Neuronal stem cell (in vitro differentiated cells): ENCODE results near the gene TMED1.
A peak's percentile ranks its signal among the peaks of the same experiment; 100 is the strongest.

ENCODE experiments used
- DNase-seq: peaks from one replicate; pipeline ENCODE4 v3.0.0-alpha.2; 2013; ENCODE audit warnings: low spot score
- H2AFZ ChIP-seq: one replicate; pipeline ENCODE4 v1.6.1; 2013; ENCODE audit warnings: mild to moderate bottlenecking, low read length, inconsistent platforms
- H2AK5ac ChIP-seq: 2 replicates; pipeline ENCODE4 v1.6.1; 2013; ENCODE audit warnings: low read depth, mild to moderate bottlenecking, inconsistent platforms, low read length, moderate library complexity, mixed read lengths
- H2BK120ac ChIP-seq: 2 replicates; pipeline ENCODE4 v1.6.1; 2013; ENCODE audit warnings: low read depth, mild to moderate bottlenecking, inconsistent platforms, low read length, moderate library complexity, mixed read lengths
- H2BK12ac ChIP-seq: one replicate; pipeline ENCODE4 v1.6.1; 2013; ENCODE audit warnings: low read length, inconsistent platforms
- H2BK15ac ChIP-seq: 2 replicates; pipeline ENCODE4 v1.6.1; 2013; ENCODE audit warnings: mild to moderate bottlenecking, low read length, inconsistent platforms, mixed read lengths
- H2BK5ac ChIP-seq: one replicate; pipeline ENCODE4 v1.6.1; 2013; ENCODE audit warnings: inconsistent platforms, mild to moderate bottlenecking, low read length, moderate library complexity
- H3K14ac ChIP-seq: one replicate; pipeline ENCODE4 v1.6.1; 2013; ENCODE audit warnings: low read length, inconsistent platforms
- H3K18ac ChIP-seq: 2 replicates; pipeline ENCODE4 v1.6.1; 2013; ENCODE audit warnings: low read length, inconsistent platforms
- H3K23ac ChIP-seq: 2 replicates; pipeline ENCODE4 v1.6.1; 2013; ENCODE audit warnings: low read depth, mild to moderate bottlenecking, mixed read lengths, low read length, inconsistent platforms; ENCODE audit not compliant: poor library complexity
- H3K27ac ChIP-seq: replicated peaks from 3 replicates; pipeline ENCODE4 v1.5.1; 2013; ENCODE audit warnings: low read length, inconsistent platforms
- H3K27me3 ChIP-seq, 3 experiments: 2 replicates each; pipeline ENCODE4 v1.6.1; 2013; ENCODE audit warnings: low read length in 3 of 3, mild to moderate bottlenecking in 2 of 3, inconsistent platforms in 1 of 3, low read depth in 1 of 3, mixed read lengths in 1 of 3, moderate library complexity in 1 of 3; ENCODE audit not compliant: control insufficient read depth in 3 of 3, insufficient read depth in 3 of 3
- H3K36me3 ChIP-seq, 2 donors: replicated peaks in 1 of 2; 2 replicates each; pipeline ENCODE4 v1.6.1; 2013; ENCODE audit warnings: low read length in 2 of 2; ENCODE audit not compliant: control insufficient read depth in 2 of 2, insufficient read depth in 2 of 2
- H3K4ac ChIP-seq: 2 replicates; pipeline ENCODE4 v1.6.1; 2013; ENCODE audit warnings: inconsistent platforms, mild to moderate bottlenecking, low read length, moderate library complexity
- H3K4me1 ChIP-seq, 2 donors: 1 replicate in 1 of 2; 2 replicates in 1 of 2; pipeline ENCODE4 v1.6.1; 2013; ENCODE audit warnings: low read length in 2 of 2, low read depth in 1 of 2; ENCODE audit not compliant: control insufficient read depth in 2 of 2, insufficient read depth in 1 of 2
- H3K4me2 ChIP-seq: one replicate; pipeline ENCODE4 v1.6.1; 2013; ENCODE audit warnings: mild to moderate bottlenecking, low read length, inconsistent platforms; ENCODE audit not compliant: insufficient read depth, poor library complexity, severe bottlenecking
- H3K4me3 ChIP-seq, 2 donors: 2 replicates each; pipeline ENCODE4 v1.5.1; 2013; ENCODE audit warnings: low read length in 2 of 2, mild to moderate bottlenecking in 2 of 2, inconsistent platforms in 1 of 2, moderate library complexity in 1 of 2
- H3K79me1 ChIP-seq: one replicate; pipeline ENCODE4 v1.6.1; 2013; ENCODE audit warnings: low read depth, mild to moderate bottlenecking, inconsistent platforms, low read length, moderate library complexity
- H3K9ac ChIP-seq: one replicate; pipeline ENCODE4 v1.6.1; 2013; ENCODE audit warnings: mild to moderate bottlenecking, low read depth, low read length, inconsistent platforms; ENCODE audit not compliant: poor library complexity
- H3K9me3 ChIP-seq, 2 donors: replicated peaks in 1 of 2; 2 replicates each; pipeline versions ENCODE3 to v1.6.1; 2013; ENCODE audit warnings: low read length in 2 of 2, mild to moderate bottlenecking in 2 of 2, inconsistent platforms in 1 of 2, low read depth in 1 of 2, mixed read lengths in 1 of 2, moderate library complexity in 1 of 2; ENCODE audit not compliant: control insufficient read depth in 2 of 2, insufficient read depth in 1 of 2
- H4K8ac ChIP-seq: one replicate; pipeline ENCODE4 v1.6.1; 2013; ENCODE audit warnings: low read depth, mild to moderate bottlenecking, inconsistent platforms, low read length, moderate library complexity
- H4K91ac ChIP-seq: one replicate; pipeline ENCODE4 v1.6.1; 2013; ENCODE audit warnings: low read length, low read depth, mild to moderate bottlenecking, inconsistent platforms; ENCODE audit not compliant: poor library complexity
- WGBS, 2 donors: extraction: QIAGEN DNeasy Blood & Tissue Kit; methylation state at CpG; one replicate each; pipeline ENCODE4 v1.1.7; 2013; ENCODE audit warnings: missing lambda C conversion rate in 2 of 2, mixed read lengths in 1 of 2; ENCODE audit not compliant: insufficient read length in 2 of 2, insufficient replicate concordance in 1 of 2; ENCODE audit errors: extremely low coverage in 2 of 2; 5-methylcytosine and 5-hydroxymethylcytosine counted together

Gene TMED1

GRCh38 chr19:10863107-10863717 lies 27.2 kb upstream of the TMED1 start:
- no peak overlapping the region for H3K4me2 ChIP-seq
- H2AFZ ChIP-seq: peak overlapping the region; percentile 87
- DNase-seq: no peak
- H3K18ac ChIP-seq: peak overlapping the region; percentile 9
- H3K4me1 ChIP-seq: peaks cover 0 to 11% of the 10 kb centered on the region in 2 donors
- no peaks in the 10 kb centered on the region for H3K79me1 ChIP-seq
- H2BK12ac ChIP-seq: no peak overlapping the region
- no peak overlapping the region for H4K91ac ChIP-seq
- no CpG with 5 or more reads among the region's 18 CpGs for WGBS, 2 donors
- H3K27ac ChIP-seq: no peak overlapping the region
- H4K8ac ChIP-seq: no peak overlapping the region
- H3K9ac ChIP-seq: no peak overlapping the region
- H3K4me3 ChIP-seq: no peak overlapping the region
- H3K27me3 ChIP-seq: no peaks in the 10 kb centered on the region
- no peak overlapping the region for H3K23ac ChIP-seq
- H2AK5ac ChIP-seq: no peak overlapping the region
- H2BK120ac ChIP-seq: no peak overlapping the region
- H3K4ac ChIP-seq: no peak overlapping the region
- no peaks in the 10 kb centered on the region for H3K36me3 ChIP-seq
- H3K9me3 ChIP-seq: no peaks in the 10 kb centered on the region
- no peak overlapping the region for H2BK15ac ChIP-seq
- H3K14ac ChIP-seq: no peak overlapping the region
- no peak overlapping the region for H2BK5ac ChIP-seq

GRCh38 chr19:10862561-10863106 lies 26.6 kb upstream of the TMED1 start:
- no peak overlapping the region for H2BK5ac ChIP-seq
- no peak overlapping the region for H2AK5ac ChIP-seq
- no peak overlapping the region for H3K9ac ChIP-seq
- no peaks in the 10 kb centered on the region for H3K9me3 ChIP-seq
- no peaks in the 10 kb centered on the region for H3K27me3 ChIP-seq
- H3K79me1 ChIP-seq: no peaks in the 10 kb centered on the region
- no peak overlapping the region for H3K14ac ChIP-seq
- peak overlapping the region; percentile 9 for H3K18ac ChIP-seq
- H4K91ac ChIP-seq: no peak overlapping the region
- H3K36me3 ChIP-seq: no peaks in the 10 kb centered on the region
- H2BK120ac ChIP-seq: no peak overlapping the region
- no peak overlapping the region for H3K4me3 ChIP-seq
- no peak overlapping the region for H3K4me2 ChIP-seq
- no peak overlapping the region for H4K8ac ChIP-seq
- H2BK15ac ChIP-seq: no peak overlapping the region
- H3K4me1 ChIP-seq: peaks cover 0 to 11% of the 10 kb centered on the region in 2 donors
- peak overlapping the region; percentile 87 for H2AFZ ChIP-seq
- WGBS, 2 donors: no CpG with 5 or more reads among the region's 6 CpGs
- no peak overlapping the region for H3K27ac ChIP-seq
- H3K23ac ChIP-seq: no peak overlapping the region
- DNase-seq: no peak
- no peak overlapping the region for H3K4ac ChIP-seq
- H2BK12ac ChIP-seq: no peak overlapping the region

- no peak overlapping the region for H3K14ac ChIP-seq
- no peak overlapping the region for H2BK5ac ChIP-seq
- no peak overlapping the region for H4K8ac ChIP-seq
- WGBS, 2 donors: no CpG with 5 or more reads among the region's 7 CpGs
- no peak overlapping the region for H3K4ac ChIP-seq
- H2AK5ac ChIP-seq: no peak overlapping the region
- peaks cover 0 to 11% of the 10 kb centered on the region in 2 donors for H3K4me1 ChIP-seq
- H4K91ac ChIP-seq: no peak overlapping the region
- no peaks in the 10 kb centered on the region for H3K9me3 ChIP-seq
- H2BK120ac ChIP-seq: no peak overlapping the region
- H3K4me2 ChIP-seq: no peak overlapping the region
- H3K36me3 ChIP-seq: no peaks in the 10 kb centered on the region
- H3K9ac ChIP-seq: no peak overlapping the region
- no peaks in the 10 kb centered on the region for H3K79me1 ChIP-seq
- no peak for DNase-seq
- no peak overlapping the region for H2AFZ ChIP-seq
- no peaks in the 10 kb centered on the region for H3K27me3 ChIP-seq
- no peak overlapping the region for H3K27ac ChIP-seq
- no peak overlapping the region for H2BK12ac ChIP-seq
- no peak overlapping the region for H3K4me3 ChIP-seq
- H3K23ac ChIP-seq: no peak overlapping the region
- no peak overlapping the region for H3K18ac ChIP-seq
- H2BK15ac ChIP-seq: no peak overlapping the region
These were observed 25.2 kb upstream of the TMED1 start for GRCh38 chr19:10861103-10861651.

- no peak for DNase-seq
- no CpG with 5 or more reads among the region's 4 CpGs for WGBS, 2 donors
- H3K4me1 ChIP-seq: peaks cover 0 to 7% of the 10 kb centered on the region in 2 donors
- H3K79me1 ChIP-seq: no peaks in the 10 kb centered on the region
- H3K9me3 ChIP-seq: no peaks in the 10 kb centered on the region
- no peak overlapping the region for H2AFZ ChIP-seq
- no peak overlapping the region for H4K91ac ChIP-seq
- no peaks in the 10 kb centered on the region for H3K27me3 ChIP-seq
- no peak overlapping the region for H3K18ac ChIP-seq
- H2BK120ac ChIP-seq: no peak overlapping the region
- no peak overlapping the region for H3K14ac ChIP-seq
- H2BK12ac ChIP-seq: no peak overlapping the region
- H3K4ac ChIP-seq: no peak overlapping the region
- no peak overlapping the region for H3K9ac ChIP-seq
- no peak overlapping the region for H3K27ac ChIP-seq
- H2BK15ac ChIP-seq: no peak overlapping the region
- no peak overlapping the region for H2BK5ac ChIP-seq
- H3K4me2 ChIP-seq: no peak overlapping the region
- no peak overlapping the region for H3K23ac ChIP-seq
- H3K4me3 ChIP-seq: no peak overlapping the region
- H3K36me3 ChIP-seq: no peaks in the 10 kb centered on the region
- H4K8ac ChIP-seq: no peak overlapping the region
- H2AK5ac ChIP-seq: no peak overlapping the region
These were observed 22.3 kb upstream of the TMED1 start for GRCh38 chr19:10858204-10858828.
